Activated gamma-delta T cell treated with anti-CD3 and anti-CD28 coated beads, Interleukin-2, amount 50 U/mL, for 16 hours (primary cell): Measurements from ENCODE around the gene WDR86.

Experiments used
- DNase-seq: peaks from one replicate; pipeline ENCODE4 v3.0.0-alpha.2; 2020; ENCODE audit warnings: low read depth

WDR86 gene

GRCh38 chr7:151427705-151428377, 18.0 kb upstream of the WDR86 start:
- no peak for DNase-seq

DNA sequence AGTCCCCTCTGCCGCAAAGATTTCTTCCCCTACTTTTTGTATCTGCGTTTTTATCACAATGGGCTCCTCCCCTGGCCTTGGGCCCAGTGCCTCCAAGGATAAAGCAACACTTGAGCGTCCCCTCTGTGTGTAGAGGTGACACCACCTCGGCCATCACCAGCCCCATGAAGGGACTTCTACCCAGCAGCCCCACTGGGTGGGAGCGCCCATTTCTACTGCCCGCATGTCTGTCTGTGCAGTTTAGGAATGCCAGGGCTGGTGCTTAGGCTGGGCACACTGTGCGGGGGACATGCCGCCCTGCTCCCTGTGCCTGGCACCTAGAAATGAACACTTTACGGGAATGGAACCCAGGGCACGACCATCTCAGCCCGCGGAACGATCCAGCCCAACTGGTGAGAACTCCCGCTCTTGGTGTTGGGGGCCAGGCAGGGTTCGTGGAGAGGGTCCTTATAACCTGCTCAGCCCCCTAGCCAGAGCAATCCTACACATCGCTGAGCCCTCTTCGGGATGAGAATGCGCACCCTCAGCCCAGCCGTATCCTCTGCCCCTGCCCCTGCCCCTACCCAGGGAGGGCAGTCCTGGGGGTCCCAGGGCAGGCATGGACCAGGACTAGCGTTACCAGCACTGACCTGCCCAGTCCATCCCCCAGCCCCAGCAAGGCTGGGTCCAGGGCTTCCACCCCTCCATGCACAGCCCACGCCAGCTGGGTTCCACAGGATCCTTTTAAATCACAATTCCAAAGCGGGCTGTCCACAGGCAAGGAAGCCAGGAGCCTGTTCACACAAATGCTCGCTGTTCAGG, 17.3 kb upstream of the WDR86 start:
- no peak for DNase-seq

DNA sequence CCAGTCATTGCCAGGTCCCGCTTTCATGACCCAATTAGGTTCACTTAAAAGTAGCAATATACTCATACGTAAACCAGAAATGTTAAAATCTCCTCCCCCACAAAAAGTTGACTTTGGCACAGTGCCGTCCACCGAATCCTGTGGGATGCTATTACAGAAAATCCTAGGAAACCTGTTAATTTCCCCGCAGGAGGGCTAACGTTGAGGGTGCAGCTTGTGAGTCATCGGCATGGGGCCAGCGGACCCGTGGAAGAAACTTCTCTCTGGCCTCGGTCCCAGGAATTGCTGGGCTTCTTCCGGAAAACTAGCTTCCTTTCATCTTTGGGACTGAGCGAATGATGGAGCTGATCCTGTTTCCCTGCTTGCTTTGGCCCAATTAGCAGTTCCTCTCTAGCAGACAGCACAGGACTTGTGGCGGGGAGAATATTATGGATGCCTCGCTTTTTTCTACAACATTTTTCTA, 16.6 kb upstream of the WDR86 start:
- DNase-seq: no peak

GRCh38 chr7:151425670-151426440, 16.0 kb upstream of the WDR86 start:
- no peak for DNase-seq

DNA sequence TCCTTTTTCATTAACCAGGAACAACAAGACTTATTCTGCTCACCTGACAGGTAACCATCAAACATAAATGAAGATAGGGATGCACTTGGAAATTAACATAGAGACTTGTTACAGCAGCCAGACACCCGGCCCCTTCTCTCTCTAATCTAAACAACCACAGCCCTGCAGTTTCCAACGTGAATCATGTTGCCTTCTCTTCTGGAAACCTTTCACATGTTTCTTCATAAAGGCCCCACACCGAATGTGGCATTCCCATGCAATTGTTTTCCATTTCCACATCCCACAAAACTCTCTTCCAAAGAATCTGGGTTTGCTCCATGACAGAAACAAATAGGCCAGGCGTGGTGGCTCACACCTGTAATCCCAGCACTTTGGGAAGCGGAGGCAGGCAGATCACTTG, 15.0 kb upstream of the WDR86 start:
- DNase-seq: no peak

- no peak for DNase-seq
These were observed 14.1 kb upstream of the WDR86 start for GRCh38 chr7:151423936-151424335.

DNA sequence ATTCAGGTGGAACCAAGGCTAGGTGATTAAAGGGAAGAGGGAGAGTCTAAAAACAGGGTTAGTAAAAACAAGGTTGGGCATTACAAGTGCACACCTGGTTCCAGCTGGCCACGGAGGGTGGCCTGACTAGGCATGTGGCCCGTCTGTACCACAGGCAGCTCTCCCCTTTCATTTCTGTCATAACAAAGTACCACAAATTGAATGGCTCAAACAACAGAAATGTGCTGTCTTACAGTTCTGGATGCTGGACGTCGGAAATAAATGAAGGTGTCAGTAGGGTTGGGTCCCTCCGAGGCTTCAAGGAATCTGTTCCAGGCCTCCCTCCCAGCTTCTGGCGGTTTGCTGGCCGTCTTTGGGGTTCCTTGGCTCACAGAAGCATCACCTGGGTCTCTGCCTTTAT, 13.4 kb upstream of the WDR86 start:
- DNase-seq: no peak

GRCh38 chr7:151422212-151422611, 12.4 kb upstream of the WDR86 start:
- no peak for DNase-seq

GRCh38 chr7:151420144-151420543, 10.3 kb upstream of the WDR86 start:
- DNase-seq: no peak

DNA sequence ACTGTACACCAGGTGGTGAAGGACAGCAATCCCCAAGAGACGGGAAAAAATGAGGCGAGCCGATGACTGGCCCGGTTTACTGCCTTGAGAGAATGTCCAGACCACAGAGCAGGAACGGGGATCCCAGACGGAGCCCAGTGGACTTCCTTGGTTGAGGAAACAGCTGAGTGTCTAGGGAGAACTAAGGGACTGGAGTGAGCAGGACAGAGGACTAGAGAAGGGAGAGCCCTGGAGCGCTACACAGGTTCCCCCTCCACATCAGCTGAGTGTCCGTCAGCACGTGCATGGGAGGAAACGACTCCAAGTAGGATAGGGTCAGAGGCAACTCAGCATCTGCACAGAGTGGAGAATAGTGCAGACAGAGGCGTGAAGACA, 7.1 kb upstream of the WDR86 start:
- no peak for DNase-seq

GRCh38 chr7:151416112-151416940, 6.5 kb upstream of the WDR86 start:
- no peak for DNase-seq

GRCh38 chr7:151415375-151416105, 5.7 kb upstream of the WDR86 start:
- DNase-seq: no peak

- no peak for DNase-seq
These were observed 3.4 kb upstream of the WDR86 start for GRCh38 chr7:151413241-151413640.

- DNase-seq: no peak
These were observed 2.5 kb upstream of the WDR86 start for GRCh38 chr7:151412318-151412717.

- DNase-seq: no peak
These were observed 1.7 kb upstream of the WDR86 start for GRCh38 chr7:151411551-151411950.

GRCh38 chr7:151410405-151411390, 860 bp upstream of the WDR86 start:
- DNase-seq: no peak

DNA sequence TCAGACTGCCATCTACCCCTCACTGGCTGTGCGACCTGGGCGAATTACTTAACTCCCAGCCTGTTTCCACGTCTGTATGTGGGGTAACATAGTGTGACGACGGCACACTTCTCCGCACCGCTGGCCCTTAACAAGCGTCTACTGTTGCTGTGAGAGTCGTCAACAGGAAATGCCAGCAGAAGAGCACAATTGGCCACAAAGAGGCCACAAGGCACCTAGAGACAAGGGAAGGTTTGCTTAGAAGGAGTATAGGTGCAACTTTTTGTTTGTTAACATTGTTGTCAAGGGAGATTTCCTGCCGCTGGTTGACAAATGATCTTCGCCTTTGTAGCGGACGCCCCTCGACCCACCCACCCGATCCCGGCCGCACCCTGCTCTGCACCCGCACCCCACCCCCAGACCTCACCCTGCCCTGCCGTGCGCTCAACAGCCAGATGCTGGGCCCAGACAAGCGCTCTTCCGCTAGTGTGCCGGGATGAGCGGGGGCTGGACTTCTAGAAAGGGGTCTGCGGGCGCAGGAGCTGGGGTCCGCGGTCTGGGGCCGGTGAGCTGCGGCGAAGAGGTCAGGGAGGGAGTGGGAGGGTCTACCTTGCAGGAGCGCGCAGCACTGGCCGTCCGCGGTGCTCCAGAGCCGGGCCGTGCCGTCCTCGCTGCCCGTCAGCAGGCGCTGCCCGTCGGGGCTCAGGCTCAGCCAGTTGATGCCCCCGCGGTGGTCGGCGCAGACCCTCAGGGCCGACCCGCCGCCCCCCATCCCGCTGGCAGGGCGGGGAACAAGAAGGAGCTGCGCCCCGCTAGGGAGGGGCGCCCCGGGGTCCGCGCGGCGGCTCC, 785 bp downstream of the WDR86 start:
- DNase-seq: peak; percentile 52

GRCh38 chr7:151408498-151408838, 1.4 kb downstream of the WDR86 start:
- no peak for DNase-seq

- DNase-seq: no peak
These were observed 2.8 kb downstream of the WDR86 start for GRCh38 chr7:151406886-151407583.
